ENCODE data around the gene CEP63. TPM values are rescaled to one million over a fixed set of nuclear protein-coding genes. Genes with fewer than 3 reads are reported as not detected.
A peak's percentile ranks its signal among the peaks of the same experiment; 100 is the strongest.

The CEP63 gene
- total and polyA plus RNA-seq, 2 of the 8 experiments (the other 6 are each of a cell fraction or from before 2014, with no cell fraction given), result 5.3 to 18.2 TPM

GRCh38 chr3:134485718-134486576 is at the start of gene CEP63, which contains the start of gene ANAPC13 (continued):
- TF ChIP-seq POLR2A (IDR thresholded peaks at IDR 0.05; ENCODE audit: control extremely low read depth in 1 of 2, low read depth in 2 of 2, low read length in 2 of 2) (peak; percentile 72 to 85), POU5F1 (IDR thresholded peaks at IDR 0.05; ENCODE audit: low read depth, low read length) (no peak), CBX8 (IDR thresholded peaks at IDR 0.05; ENCODE audit: borderline replicate concordance, low read depth, low read length) (no peak), JUND (IDR thresholded peaks at IDR 0.05; ENCODE audit: low read length) (peak; percentile 56), CBX5 (IDR thresholded peaks at IDR 0.05; ENCODE audit: low read depth, low read length) (no peak), CREB1 (IDR thresholded peaks at IDR 0.05) (peak; percentile 53), E2F6 (IDR thresholded peaks at IDR 0.05) (peak; percentile 87), POLR2AphosphoS5 (IDR thresholded peaks at IDR 0.05; ENCODE audit: low read depth, low read length) (peak; percentile 83), ATF3 (IDR thresholded peaks at IDR 0.05; ENCODE audit: insufficient read depth, low read depth, low read length) (peak; percentile 77; the same call in 1 of the 2 replicates), JUN (IDR thresholded peaks at IDR 0.05; ENCODE audit: low read depth, low read length) (no peak), NANOG (IDR thresholded peaks at IDR 0.05; ENCODE audit: insufficient read depth, low read depth, low read length, poor library complexity, severe bottlenecking) (no peak), BRCA1 (IDR thresholded peaks at IDR 0.05; ENCODE audit: low read depth, low read length) (no peak), ZNF274 (IDR thresholded peaks at IDR 0.05; ENCODE audit: borderline replicate concordance, extremely low read depth, low read length) (no peak), CTCF (IDR thresholded peaks at IDR 0.05; ENCODE audit: control extremely low read depth in 1 of 3, insufficient read depth in 1 of 3, low read depth in 1 of 3, low read length in 3 of 3) (no peak), RNF2 (IDR thresholded peaks at IDR 0.05; ENCODE audit: borderline replicate concordance, low read depth, low read length, missing control alignments, poor library complexity, severe bottlenecking) (no peak), GTF2F1 (IDR thresholded peaks at IDR 0.05; ENCODE audit: borderline replicate concordance, low read depth, low read length) (no peak), CEBPB (IDR thresholded peaks at IDR 0.05; ENCODE audit: low read depth, low read length) (peak; percentile 83), TAF7 (optimal IDR thresholded peaks at IDR 0.05; ENCODE audit: borderline replicate concordance, low read depth, low read length) (no peak), CTBP2 (IDR thresholded peaks at IDR 0.05; ENCODE audit: borderline replicate concordance, insufficient read depth, insufficient read length, low read length) (peak; percentile 50), SP2 (IDR thresholded peaks at IDR 0.05; ENCODE audit: low read length) (no peak)

Measured in H1 (cell line).